Karpas-422 (cell line): ENCODE measurements around the gene GATB. TPM values are rescaled to one million over a fixed set of nuclear protein-coding genes. Genes with fewer than 3 reads are reported as not detected.

Experiments used
- DNase-seq: peaks from one replicate; pipeline ENCODE4 v3.0.0-alpha.2; 2015
- H2AFZ ChIP-seq: fragments of 200-600 bp; sonication (generic); 2 replicates; pipeline ENCODE4 v1.6.1; 2014; ENCODE audit warnings: antibody characterized with exemption, low read length, mixed read lengths
- H3K27ac ChIP-seq: fragments of 200-600 bp; sonication (generic); 2 replicates; pipeline ENCODE4 v1.5.1; 2014; ENCODE audit warnings: mild to moderate bottlenecking, low read length, moderate library complexity
- H3K27me3 ChIP-seq: fragments of 200-600 bp; sonication (generic); 2 replicates; pipeline ENCODE4 v1.6.1; 2014; ENCODE audit warnings: low read length, mixed read lengths
- H3K36me3 ChIP-seq: fragments of 200-600 bp; sonication (generic); 2 replicates; pipeline ENCODE4 v1.6.1; 2014; ENCODE audit warnings: low read length, mixed read lengths; ENCODE audit not compliant: insufficient read depth
- H3K4me1 ChIP-seq: fragments of 200-600 bp; sonication (generic); 2 replicates; pipeline ENCODE4 v1.6.1; 2014; ENCODE audit warnings: mild to moderate bottlenecking, low read length, mixed read lengths
- H3K4me2 ChIP-seq: fragments of 200-600 bp; sonication (generic); 2 replicates; pipeline ENCODE4 v1.6.1; 2014; ENCODE audit warnings: low read length, low read depth, mild to moderate bottlenecking; ENCODE audit not compliant: poor library complexity, severe bottlenecking
- H3K4me3 ChIP-seq: fragments of 200-600 bp; sonication (generic); 2 replicates; pipeline ENCODE4 v1.5.1; 2014; ENCODE audit warnings: mild to moderate bottlenecking, antibody characterized with exemption, low read length, mixed read lengths
- H3K79me2 ChIP-seq: fragments of 200-600 bp; sonication (generic); 2 replicates; pipeline ENCODE4 v1.6.1; 2014; ENCODE audit warnings: mild to moderate bottlenecking, low read length, mixed read lengths
- H3K9ac ChIP-seq: fragments of 200-600 bp; sonication (generic); 2 replicates; pipeline ENCODE4 v1.6.0; 2014; ENCODE audit warnings: low read length
- H3K9me2 ChIP-seq: fragments of 200-600 bp; sonication (generic), shearing (Covaris generic); replicated peaks from 2 replicates; pipeline ENCODE4 v1.6.0; 2014; ENCODE audit warnings: mild to moderate bottlenecking, low read length, moderate library complexity; ENCODE audit not compliant: insufficient read depth
- H3K9me3 ChIP-seq: fragments of 300-700, 200-600 bp; sonication (generic); 2 replicates; pipeline ENCODE4 v1.6.1; 2014; ENCODE audit warnings: low read length, mixed read lengths
- H4K20me1 ChIP-seq: fragments of 200-600 bp; sonication (generic); 2 replicates; pipeline ENCODE4 v1.6.1; 2014; ENCODE audit warnings: mild to moderate bottlenecking, antibody characterized with exemption, low read length, low read depth; ENCODE audit not compliant: insufficient read depth
- total RNA-seq: library from RNA; depleted of rRNA; stranded (reverse); fragments of >200 nt; shearing (Covaris generic); gene quantifications from 2 replicates; pipeline ENCODE4 v1.2.3, GENCODE V29; 2014; ENCODE audit warnings: low replicate concordance

GATB gene
- total RNA-seq, 1 experiment from 2014 or later = 18.9 TPM

DNA sequence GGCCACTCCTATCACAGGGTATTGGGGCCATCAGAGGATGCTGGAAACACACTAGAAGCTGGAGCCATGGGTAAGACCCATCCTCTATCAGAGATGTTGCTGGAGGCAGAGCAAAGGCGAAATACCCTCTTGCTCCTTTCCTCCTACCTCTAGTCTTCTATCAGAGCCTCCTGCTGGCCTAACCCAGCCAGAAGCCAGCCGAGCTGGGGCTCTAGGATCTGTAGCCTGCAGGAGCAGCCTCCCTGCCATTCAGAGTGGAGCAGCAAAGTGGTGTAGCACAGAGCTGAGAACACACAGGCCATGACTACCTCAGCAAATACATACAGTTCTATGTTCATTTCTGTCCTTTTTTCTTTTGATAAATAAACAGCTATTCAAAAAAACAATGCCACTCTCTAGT is 35.7 kb downstream of the GATB start:
- no peaks in the 10 kb centered on the region for H3K9me3 ChIP-seq
- no peak for DNase-seq
- H3K9me2 ChIP-seq = no peaks in the 10 kb centered on the region
- H3K79me2 ChIP-seq = peaks cover 9% of the 10 kb centered on the region; the same call in 1 of the 2 replicates
- no peak overlapping the region for H3K27ac ChIP-seq
- no peak overlapping the region for H3K9ac ChIP-seq
- H3K4me2 ChIP-seq = no peak overlapping the region
- H2AFZ ChIP-seq = no peak overlapping the region
- H3K4me1 ChIP-seq = no peaks in the 10 kb centered on the region; the same call in 1 of the 2 replicates
- no peaks in the 10 kb centered on the region for H3K27me3 ChIP-seq
- H4K20me1 ChIP-seq = no peaks in the 10 kb centered on the region
- H3K4me3 ChIP-seq = no peak overlapping the region
- no peaks in the 10 kb centered on the region for H3K36me3 ChIP-seq

DNA sequence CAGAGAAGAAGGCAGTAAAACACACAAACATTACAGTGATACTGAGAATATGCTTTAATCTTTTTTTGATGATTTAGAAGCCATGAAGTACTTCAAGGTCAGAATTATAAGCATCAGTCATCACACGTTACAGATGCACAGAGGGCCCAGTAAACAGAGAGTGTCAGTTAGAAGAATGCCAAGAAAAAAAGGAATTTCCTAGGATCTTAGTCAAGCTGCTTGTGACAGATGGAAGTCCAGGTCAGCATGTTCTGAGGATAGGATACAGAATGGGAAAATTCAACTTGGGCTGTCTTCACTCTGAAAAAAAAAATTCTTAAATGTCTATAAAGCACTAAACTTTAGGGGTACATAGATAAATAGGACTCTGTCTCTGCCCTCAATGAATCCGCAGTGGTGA is 38.9 kb downstream of the GATB start:
- no peak for DNase-seq
- no peak overlapping the region for H2AFZ ChIP-seq
- no peak overlapping the region for H3K4me2 ChIP-seq
- H3K36me3 ChIP-seq = no peaks in the 10 kb centered on the region
- H3K4me3 ChIP-seq = no peak overlapping the region
- H4K20me1 ChIP-seq = no peaks in the 10 kb centered on the region
- no peaks in the 10 kb centered on the region for H3K27me3 ChIP-seq
- H3K79me2 ChIP-seq = peaks cover 4% of the 10 kb centered on the region; the same call in 1 of the 2 replicates
- no peak overlapping the region for H3K9ac ChIP-seq
- peaks cover 13% of the 10 kb centered on the region for H3K4me1 ChIP-seq
- no peaks in the 10 kb centered on the region for H3K9me2 ChIP-seq
- no peaks in the 10 kb centered on the region for H3K9me3 ChIP-seq
- no peak overlapping the region for H3K27ac ChIP-seq

DNA sequence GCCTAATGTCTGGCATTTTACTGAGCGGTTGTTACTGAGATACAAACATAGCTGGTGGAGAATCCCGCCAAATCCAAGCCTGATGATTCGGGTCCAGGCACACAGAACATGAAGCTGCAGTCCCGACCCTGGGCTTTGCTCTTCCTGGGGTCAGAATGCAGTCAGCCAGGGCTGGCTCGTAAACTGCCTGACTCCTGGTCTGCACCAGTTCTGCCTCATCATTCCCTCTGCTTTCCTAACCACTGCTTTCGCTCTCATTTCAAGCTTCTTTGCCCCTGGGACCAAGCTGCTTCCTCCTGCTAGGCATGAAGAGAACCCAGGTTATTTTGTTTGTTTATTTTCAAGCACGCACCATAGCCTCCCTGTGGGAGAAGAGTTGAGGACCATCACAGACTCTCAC is 39.3 kb downstream of the GATB start:
- Histone ChIP-seq H3K4me1 (peaks cover 13% of the 10 kb centered on the region), H3K4me3 (no peak overlapping the region)

DNA sequence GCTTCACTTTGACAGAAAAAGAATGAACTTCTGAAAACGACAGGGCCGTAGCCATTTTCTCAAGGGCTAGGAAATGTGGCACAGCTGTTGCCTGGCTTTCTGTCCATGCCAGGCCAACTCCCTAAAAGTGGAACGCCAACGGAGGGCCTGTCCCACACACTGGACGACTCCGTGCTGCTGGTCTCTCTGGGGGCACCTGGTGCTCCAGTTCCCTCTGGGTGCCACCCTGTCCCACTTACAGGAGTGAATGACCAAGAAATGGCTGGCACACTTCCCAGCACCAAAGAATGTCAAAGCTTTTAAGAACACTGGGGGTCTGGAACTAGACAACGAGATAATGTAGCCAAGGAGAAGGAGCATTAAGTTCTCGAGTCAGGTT is 40.9 kb downstream of the GATB start:
- Histone ChIP-seq H4K20me1 (no peaks in the 10 kb centered on the region), H3K27me3 (no peaks in the 10 kb centered on the region), H3K9me3 (no peaks in the 10 kb centered on the region), H3K79me2 (peaks cover 4% of the 10 kb centered on the region; the same call in 1 of the 2 replicates), H3K27ac (no peak overlapping the region), H3K9ac (no peak overlapping the region), H2AFZ (no peak overlapping the region), H3K4me3 (no peak overlapping the region), H3K4me2 (no peak overlapping the region), H3K9me2 (no peaks in the 10 kb centered on the region), H3K36me3 (no peaks in the 10 kb centered on the region), H3K4me1 (peaks cover 13% of the 10 kb centered on the region)
- DNase-seq = no peak

More for the DNA sequence above, 39.3 kb downstream of the GATB start:
- Histone ChIP-seq H3K27ac (no peak overlapping the region), H3K9ac (no peak overlapping the region), H3K79me2 (peaks cover 4% of the 10 kb centered on the region; the same call in 1 of the 2 replicates), H3K9me3 (no peaks in the 10 kb centered on the region), H3K4me2 (no peak overlapping the region), H4K20me1 (no peaks in the 10 kb centered on the region), H3K27me3 (no peaks in the 10 kb centered on the region), H2AFZ (no peak overlapping the region), H3K36me3 (no peaks in the 10 kb centered on the region), H3K9me2 (no peaks in the 10 kb centered on the region)
- no peak for DNase-seq

DNA sequence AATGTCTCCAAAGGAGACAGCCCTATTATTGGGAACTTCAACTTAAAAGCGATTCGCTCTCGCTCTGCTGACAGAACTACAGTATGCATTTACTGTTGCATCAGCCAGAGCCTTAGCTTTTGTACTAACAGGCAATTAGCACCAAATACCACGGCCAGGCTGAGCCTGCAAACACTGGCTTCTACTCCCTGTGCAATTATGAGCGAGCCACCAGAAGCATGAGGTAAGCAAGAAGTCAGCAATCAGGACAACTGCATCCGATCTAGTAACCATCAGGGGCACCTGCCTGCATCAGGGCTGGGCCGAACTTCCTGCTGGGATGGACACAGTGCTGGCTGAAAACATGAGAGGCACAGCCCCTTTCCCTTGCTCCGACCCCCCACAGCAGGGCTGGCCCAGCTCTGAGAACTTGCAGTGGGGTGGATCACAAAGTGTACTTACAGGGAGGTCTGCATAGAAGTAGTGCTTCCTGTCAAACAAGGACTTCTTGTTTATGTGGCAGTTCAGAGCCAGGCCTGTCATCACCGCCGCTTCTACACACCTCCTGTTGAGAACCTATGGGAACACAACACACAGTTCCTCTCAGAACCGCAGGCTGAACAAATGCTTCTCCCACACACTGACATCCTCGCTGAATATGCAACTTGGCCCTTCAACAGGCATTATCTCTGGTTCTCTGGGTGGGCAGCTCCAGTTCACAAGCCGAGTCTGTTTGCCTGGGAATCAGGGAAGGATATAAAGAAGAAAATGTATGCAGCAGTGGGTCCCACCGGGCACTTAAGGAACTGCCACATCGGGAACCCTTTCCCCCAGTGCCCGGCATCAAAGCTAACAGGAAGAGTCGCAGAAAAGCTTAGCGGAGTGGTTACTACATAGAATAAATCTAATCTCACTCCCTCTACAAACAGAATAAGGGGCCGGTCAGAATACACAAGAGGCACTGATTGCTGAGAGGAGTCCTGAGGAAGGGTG is 41.5 kb downstream of the GATB start:
- Histone ChIP-seq H3K4me2 (no peak overlapping the region), H3K27me3 (no peaks in the 10 kb centered on the region), H3K9me2 (no peaks in the 10 kb centered on the region), H3K4me3 (no peak overlapping the region), H3K79me2 (peaks cover 3% of the 10 kb centered on the region; the same call in 1 of the 2 replicates), H2AFZ (no peak overlapping the region), H4K20me1 (no peaks in the 10 kb centered on the region), H3K9ac (no peak overlapping the region), H3K4me1 (peaks cover 16% of the 10 kb centered on the region), H3K36me3 (no peaks in the 10 kb centered on the region), H3K9me3 (no peaks in the 10 kb centered on the region), H3K27ac (no peak overlapping the region)
- DNase-seq = no peak

DNA sequence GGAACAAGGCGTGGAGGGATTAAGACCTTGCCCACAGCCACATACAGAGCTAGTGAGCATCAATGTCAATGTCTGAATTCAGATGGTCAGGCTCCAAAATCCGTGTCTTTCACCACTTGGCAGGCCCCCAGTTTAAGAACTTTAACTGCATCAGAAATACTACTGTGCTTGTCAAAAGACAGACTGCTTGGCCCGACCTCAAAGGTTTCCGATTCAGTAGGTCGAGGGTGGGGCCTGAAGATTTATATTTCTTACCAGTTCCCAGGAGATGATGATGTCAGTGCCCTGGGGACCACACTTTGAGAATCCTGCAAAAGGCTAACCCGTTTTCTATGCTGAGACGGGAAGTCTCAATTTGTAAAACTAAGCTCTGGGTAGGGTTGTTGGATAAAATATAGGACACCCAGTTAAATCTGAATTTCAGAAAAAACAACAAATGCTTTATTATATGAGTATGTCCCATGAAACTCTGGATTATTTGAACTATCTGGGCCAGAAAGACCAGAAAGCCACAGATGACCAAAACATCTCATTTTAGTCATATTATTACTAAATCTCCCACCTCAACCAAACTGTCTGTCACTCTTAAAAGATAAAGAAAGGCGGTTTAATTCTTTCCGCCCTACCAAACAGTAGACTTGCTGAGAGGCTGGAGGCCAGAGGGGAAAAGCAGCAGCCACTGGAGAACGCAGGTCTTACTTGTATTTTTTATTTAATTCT is 42.7 kb downstream of the GATB start:
- Histone ChIP-seq H3K9ac (no peak overlapping the region), H4K20me1 (no peaks in the 10 kb centered on the region), H3K27me3 (no peaks in the 10 kb centered on the region), H3K79me2 (no peaks in the 10 kb centered on the region), H3K4me1 (peaks cover 27% of the 10 kb centered on the region), H3K27ac (no peak overlapping the region), H3K36me3 (no peaks in the 10 kb centered on the region), H3K4me3 (no peak overlapping the region), H2AFZ (no peak overlapping the region), H3K4me2 (no peak overlapping the region), H3K9me3 (no peaks in the 10 kb centered on the region), H3K9me2 (no peaks in the 10 kb centered on the region)
- peak; percentile 75 for DNase-seq

DNA sequence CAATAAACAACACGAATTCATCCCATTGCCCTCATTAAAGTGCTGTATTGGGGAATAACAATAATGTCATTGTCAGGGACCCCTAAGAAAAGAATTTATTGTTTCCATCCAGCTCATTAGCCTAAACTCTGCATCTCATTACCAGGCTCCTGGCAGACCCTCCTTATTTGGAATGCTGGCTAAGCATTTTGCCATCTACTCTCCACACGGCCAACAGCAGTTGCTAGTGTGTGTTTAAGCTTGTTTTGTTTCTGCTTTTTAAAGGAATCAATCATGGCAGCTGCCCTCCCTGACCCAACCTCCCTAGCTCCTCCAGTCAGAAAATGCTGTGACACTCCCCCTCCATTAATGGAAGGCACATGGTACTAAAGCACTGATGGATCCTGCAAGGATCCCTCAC is 43.5 kb downstream of the GATB start:
- Histone ChIP-seq H3K27ac (no peak overlapping the region), H3K4me1 (peaks cover 27% of the 10 kb centered on the region), H3K79me2 (no peaks in the 10 kb centered on the region), H3K4me3 (no peak overlapping the region), H2AFZ (no peak overlapping the region), H4K20me1 (no peaks in the 10 kb centered on the region), H3K9ac (no peak overlapping the region), H3K36me3 (no peaks in the 10 kb centered on the region), H3K9me3 (no peaks in the 10 kb centered on the region), H3K27me3 (no peaks in the 10 kb centered on the region), H3K9me2 (no peaks in the 10 kb centered on the region), H3K4me2 (no peak overlapping the region)
- DNase-seq = no peak

DNA sequence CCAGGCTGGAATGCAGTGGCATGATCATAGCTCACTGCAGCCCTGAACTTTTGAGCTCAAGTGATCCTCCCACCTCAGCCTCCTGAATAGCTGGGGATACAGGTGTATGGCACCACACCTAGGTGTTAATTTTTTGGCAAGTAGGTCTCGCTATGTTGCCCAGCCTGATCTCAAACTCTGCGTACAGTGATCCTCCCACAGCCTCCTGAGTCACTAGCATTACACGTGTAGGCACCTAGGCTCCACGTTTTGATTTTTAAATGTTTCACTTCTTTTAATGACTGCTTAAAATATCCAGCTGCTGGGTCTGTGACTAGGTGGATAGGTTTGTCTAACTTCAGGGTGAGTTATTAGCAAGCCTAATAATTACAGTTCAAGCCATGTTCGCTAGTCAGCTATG is 44.5 kb downstream of the GATB start:
- no peaks in the 10 kb centered on the region for H3K27me3 ChIP-seq
- peaks cover 27% of the 10 kb centered on the region for H3K4me1 ChIP-seq
- no peaks in the 10 kb centered on the region for H4K20me1 ChIP-seq
- no peak overlapping the region for H3K4me3 ChIP-seq
- no peaks in the 10 kb centered on the region for H3K9me3 ChIP-seq
- no peak overlapping the region for H2AFZ ChIP-seq
- no peaks in the 10 kb centered on the region for H3K9me2 ChIP-seq
- H3K9ac ChIP-seq = no peak overlapping the region
- H3K79me2 ChIP-seq = no peaks in the 10 kb centered on the region
- H3K4me2 ChIP-seq = no peak overlapping the region
- H3K27ac ChIP-seq = no peak overlapping the region
- no peaks in the 10 kb centered on the region for H3K36me3 ChIP-seq
- DNase-seq = no peak
